GM12892 (cell line): Measurements from ENCODE around the gene FRAS1.

Experiments used
- POLR2A ChIP-seq: IDR thresholded peaks from 2 replicates; pipeline ENCODE4 v1.6.1; 2011; ENCODE audit warnings: low read depth, low read length, control low read depth
- POLR2AphosphoS5 ChIP-seq: IDR thresholded peaks from 2 replicates; pipeline ENCODE4 v1.6.1; 2011; ENCODE audit warnings: low read depth, low read length, control low read depth
- TAF1 ChIP-seq: IDR thresholded peaks from 2 replicates; pipeline ENCODE4 v1.6.1; 2011; ENCODE audit warnings: low read depth, mild to moderate bottlenecking, control low read depth, low read length, borderline replicate concordance

- no peak for TF ChIP-seq POLR2A
- no peak for TF ChIP-seq POLR2AphosphoS5
- TF ChIP-seq TAF1, result no peak
These were observed 88.5 kb downstream of the FRAS1 start for GRCh38 chr4:78145622-78146021.
